ENCODE measurements around the gene TINAG. TPM values are rescaled to one million over a fixed set of nuclear protein-coding genes. Genes with fewer than 3 reads are reported as not detected.

TINAG gene
- total RNA-seq, 2 experiments from 2014 or later = not detected

GRCh38 chr6:54354608-54355007 is 46.4 kb downstream of the TINAG start:
- Mint-ChIP-seq H3K4me3 (no peak overlapping the region), H3K36me3 (no peaks in the 10 kb centered on the region), H3K9me3 (no peaks in the 10 kb centered on the region), H3K27me3 (no peaks in the 10 kb centered on the region), H3K27ac (no peak overlapping the region), H3K4me1 (no peaks in the 10 kb centered on the region)
- DNase-seq = no peak

GRCh38 chr6:54357141-54357540 is 48.9 kb downstream of the TINAG start:
- no peaks in the 10 kb centered on the region for H3K27me3 Mint-ChIP-seq
- DNase-seq = no peak
- H3K36me3 Mint-ChIP-seq = no peaks in the 10 kb centered on the region
- no peak overlapping the region for H3K4me3 Mint-ChIP-seq
- no peak overlapping the region for H3K27ac Mint-ChIP-seq
- no peaks in the 10 kb centered on the region for H3K4me1 Mint-ChIP-seq
- H3K9me3 Mint-ChIP-seq = peaks cover 2% of the 10 kb centered on the region

- Mint-ChIP-seq H3K27me3 (no peaks in the 10 kb centered on the region), H3K4me3 (no peak overlapping the region), H3K9me3 (peaks cover 2% of the 10 kb centered on the region), H3K4me1 (no peaks in the 10 kb centered on the region), H3K36me3 (no peaks in the 10 kb centered on the region), H3K27ac (no peak overlapping the region)
- no peak for DNase-seq
Observed at GRCh38 chr6:54361188-54361587, 52.9 kb downstream of the TINAG start.

GRCh38 chr6:54361734-54362133 is 53.5 kb downstream of the TINAG start:
- Mint-ChIP-seq H3K27me3 (no peaks in the 10 kb centered on the region), H3K36me3 (no peaks in the 10 kb centered on the region), H3K9me3 (peaks cover 2% of the 10 kb centered on the region), H3K27ac (no peak overlapping the region), H3K4me1 (no peaks in the 10 kb centered on the region), H3K4me3 (no peak overlapping the region)
- DNase-seq = no peak

- Mint-ChIP-seq H3K4me1 (no peaks in the 10 kb centered on the region), H3K27me3 (no peaks in the 10 kb centered on the region), H3K36me3 (no peaks in the 10 kb centered on the region), H3K4me3 (no peak overlapping the region), H3K27ac (no peak overlapping the region), H3K9me3 (no peaks in the 10 kb centered on the region)
- DNase-seq = no peak
Observed at GRCh38 chr6:54366667-54367327, 58.6 kb downstream of the TINAG start.

GRCh38 chr6:54377776-54378175 is 69.5 kb downstream of the TINAG start:
- DNase-seq = no peak
- H3K27ac Mint-ChIP-seq = no peak overlapping the region
- no peaks in the 10 kb centered on the region for H3K9me3 Mint-ChIP-seq
- H3K4me3 Mint-ChIP-seq = no peak overlapping the region
- no peaks in the 10 kb centered on the region for H3K4me1 Mint-ChIP-seq
- H3K36me3 Mint-ChIP-seq = no peaks in the 10 kb centered on the region
- no peaks in the 10 kb centered on the region for H3K27me3 Mint-ChIP-seq

GRCh38 chr6:54386295-54386694 is 78.1 kb downstream of the TINAG start:
- no peaks in the 10 kb centered on the region for H3K9me3 Mint-ChIP-seq
- no peaks in the 10 kb centered on the region for H3K27me3 Mint-ChIP-seq
- H3K36me3 Mint-ChIP-seq = no peaks in the 10 kb centered on the region
- H3K4me3 Mint-ChIP-seq = no peak overlapping the region
- H3K27ac Mint-ChIP-seq = no peak overlapping the region
- H3K4me1 Mint-ChIP-seq = no peaks in the 10 kb centered on the region
- no peak for DNase-seq

- Mint-ChIP-seq H3K27ac (no peak overlapping the region), H3K4me1 (no peaks in the 10 kb centered on the region), H3K9me3 (peaks cover 6% of the 10 kb centered on the region), H3K27me3 (no peaks in the 10 kb centered on the region), H3K4me3 (no peak overlapping the region), H3K36me3 (no peaks in the 10 kb centered on the region)
- DNase-seq = no peak
Observed at GRCh38 chr6:54390362-54390761, 82.1 kb downstream of the TINAG start.

- Mint-ChIP-seq H3K36me3 (no peaks in the 10 kb centered on the region), H3K27me3 (no peaks in the 10 kb centered on the region), H3K4me3 (no peak overlapping the region), H3K4me1 (no peaks in the 10 kb centered on the region), H3K9me3 (peaks cover 6% of the 10 kb centered on the region), H3K27ac (no peak overlapping the region)
- no peak for DNase-seq
Observed at GRCh38 chr6:54391577-54391976, 83.3 kb downstream of the TINAG start.

- no peaks in the 10 kb centered on the region for H3K9me3 Mint-ChIP-seq
- no peak overlapping the region for H3K27ac Mint-ChIP-seq
- H3K27me3 Mint-ChIP-seq = no peaks in the 10 kb centered on the region
- H3K4me1 Mint-ChIP-seq = no peaks in the 10 kb centered on the region
- H3K36me3 Mint-ChIP-seq = no peaks in the 10 kb centered on the region
- H3K4me3 Mint-ChIP-seq = no peak overlapping the region
- no peak for DNase-seq
Observed at GRCh38 chr6:54403096-54403495, 94.9 kb downstream of the TINAG start.

- Mint-ChIP-seq H3K4me1 (no peaks in the 10 kb centered on the region), H3K27ac (no peak overlapping the region), H3K9me3 (peaks cover 2% of the 10 kb centered on the region), H3K36me3 (no peaks in the 10 kb centered on the region), H3K27me3 (no peaks in the 10 kb centered on the region), H3K4me3 (no peak overlapping the region)
- no peak for DNase-seq
Observed at GRCh38 chr6:54404791-54405190, 96.5 kb downstream of the TINAG start.

- H3K36me3 Mint-ChIP-seq = no peaks in the 10 kb centered on the region
- H3K4me3 Mint-ChIP-seq = no peak overlapping the region
- no peak overlapping the region for H3K27ac Mint-ChIP-seq
- H3K9me3 Mint-ChIP-seq = peaks cover 7% of the 10 kb centered on the region
- H3K4me1 Mint-ChIP-seq = no peaks in the 10 kb centered on the region
- no peaks in the 10 kb centered on the region for H3K27me3 Mint-ChIP-seq
- DNase-seq = no peak
Observed at GRCh38 chr6:54411767-54412166, 103.5 kb downstream of the TINAG start.

GRCh38 chr6:54415517-54415916 is 107.3 kb downstream of the TINAG start:
- Mint-ChIP-seq H3K27ac (no peak overlapping the region), H3K27me3 (no peaks in the 10 kb centered on the region), H3K4me3 (no peak overlapping the region), H3K36me3 (no peaks in the 10 kb centered on the region), H3K9me3 (peaks cover 6% of the 10 kb centered on the region), H3K4me1 (no peaks in the 10 kb centered on the region)
- no peak for DNase-seq

- Mint-ChIP-seq H3K9me3 (peaks cover 5% of the 10 kb centered on the region), H3K27me3 (no peaks in the 10 kb centered on the region), H3K27ac (no peak overlapping the region), H3K4me1 (no peaks in the 10 kb centered on the region), H3K4me3 (no peak overlapping the region), H3K36me3 (no peaks in the 10 kb centered on the region)
- DNase-seq = no peak
Observed at GRCh38 chr6:54419885-54420284, 111.6 kb downstream of the TINAG start.

GRCh38 chr6:54426995-54427394 is 118.8 kb downstream of the TINAG start:
- Mint-ChIP-seq H3K27ac (no peak overlapping the region), H3K9me3 (peaks cover 2% of the 10 kb centered on the region), H3K4me1 (no peaks in the 10 kb centered on the region), H3K36me3 (no peaks in the 10 kb centered on the region), H3K4me3 (no peak overlapping the region), H3K27me3 (no peaks in the 10 kb centered on the region)
- DNase-seq = no peak

- Mint-ChIP-seq H3K27ac (no peak overlapping the region), H3K9me3 (peaks cover 2% of the 10 kb centered on the region), H3K4me1 (no peaks in the 10 kb centered on the region), H3K4me3 (no peak overlapping the region), H3K36me3 (no peaks in the 10 kb centered on the region), H3K27me3 (no peaks in the 10 kb centered on the region)
- DNase-seq = no peak
Observed at GRCh38 chr6:54427396-54427937, 119.2 kb downstream of the TINAG start.

Data from activated naive CD8-positive, alpha-beta T cell treated with anti-CD3 and anti-CD28 coated beads for 36 hours (primary cell).